Naive thymus-derived CD8-positive, alpha-beta T cell (primary cell): ENCODE results near the gene P2RX1. TPM values are rescaled to one million over a fixed set of nuclear protein-coding genes. Genes with fewer than 3 reads are reported as not detected.

Experiments
- ATAC-seq, 2 donors: fragments of 150-1000 bp; cut with Tn5 transposase in 1 of 2; sonication (Bioruptor Pico), chemical (Tn5 transposase) in 1 of 2; 1 replicate in 1 of 2; 2 replicates in 1 of 2; pipeline ENCODE4 v1.10.0; 2021; ENCODE audit warnings: mild to moderate bottlenecking in 2 of 2, moderate library complexity in 2 of 2
- POLR2A ChIA-PET: fragments of 350-600 bp; sonication (Branson Sonifier 250); formaldehyde crosslinking; loops from one replicate; lab custom pipeline; 2021; ENCODE audit warnings: antibody characterized with exemption; lab: Charles Lee
- DNase-seq, 10 donors: peaks; one replicate each; pipeline versions ENCODE4 v3.0.0 to v3.0.0-alpha.2; 2020 to 2022
- H3K27ac Mint-ChIP-seq, 10 donors: one replicate each; pipeline ENCODE4 v1.8.0; 2020 to 2022; ENCODE audit warnings: mild to moderate bottlenecking in 10 of 10, mixed read lengths in 10 of 10, moderate library complexity in 4 of 10, inconsistent platforms in 1 of 10
- H3K27me3 Mint-ChIP-seq, 5 donors: one replicate each; pipeline ENCODE4 v1.8.0; 2021 to 2022; ENCODE audit warnings: mixed read lengths in 5 of 5
- H3K36me3 Mint-ChIP-seq, 3 donors: one replicate each; pipeline ENCODE4 v1.8.0; 2020 to 2022; ENCODE audit warnings: mixed read lengths in 3 of 3, mild to moderate bottlenecking in 2 of 3, inconsistent platforms in 1 of 3
- H3K4me1 Mint-ChIP-seq, 4 donors: one replicate each; pipeline ENCODE4 v1.8.0; 2021 to 2022; ENCODE audit warnings: mixed read lengths in 4 of 4
- H3K4me3 Mint-ChIP-seq, 10 donors: one replicate each; pipeline ENCODE4 v1.8.0; 2020 to 2022; ENCODE audit warnings: mild to moderate bottlenecking in 10 of 10, mixed read lengths in 10 of 10, moderate library complexity in 6 of 10, inconsistent platforms in 1 of 10
- H3K9me3 Mint-ChIP-seq, 9 donors: one replicate each; pipeline ENCODE4 v1.8.0; 2020 to 2022; ENCODE audit warnings: mixed read lengths in 9 of 9, mild to moderate bottlenecking in 3 of 9, inconsistent platforms in 1 of 9, moderate library complexity in 1 of 9
- polyA plus RNA-seq, 3 donors: library from polyadenylated mRNA; unstranded; fragments of 300-500 nt; fragmentation: Illumina TruSeq; gene quantifications; one replicate each; pipeline ENCODE4 v1.2.3, GENCODE V29; 2021
- total RNA-seq, 8 experiments: library from RNA in 2 of 8; stranded (reverse) in 2 of 8; gene quantifications; one replicate each; pipeline ENCODE4 v1.2.3 and lab custom pipeline; 2021 to 2026

The P2RX1 gene
- total and polyA plus RNA-seq, 5 experiments from 2014 or later = 1.1 to 1.6 TPM; not detected in 3

DNA sequence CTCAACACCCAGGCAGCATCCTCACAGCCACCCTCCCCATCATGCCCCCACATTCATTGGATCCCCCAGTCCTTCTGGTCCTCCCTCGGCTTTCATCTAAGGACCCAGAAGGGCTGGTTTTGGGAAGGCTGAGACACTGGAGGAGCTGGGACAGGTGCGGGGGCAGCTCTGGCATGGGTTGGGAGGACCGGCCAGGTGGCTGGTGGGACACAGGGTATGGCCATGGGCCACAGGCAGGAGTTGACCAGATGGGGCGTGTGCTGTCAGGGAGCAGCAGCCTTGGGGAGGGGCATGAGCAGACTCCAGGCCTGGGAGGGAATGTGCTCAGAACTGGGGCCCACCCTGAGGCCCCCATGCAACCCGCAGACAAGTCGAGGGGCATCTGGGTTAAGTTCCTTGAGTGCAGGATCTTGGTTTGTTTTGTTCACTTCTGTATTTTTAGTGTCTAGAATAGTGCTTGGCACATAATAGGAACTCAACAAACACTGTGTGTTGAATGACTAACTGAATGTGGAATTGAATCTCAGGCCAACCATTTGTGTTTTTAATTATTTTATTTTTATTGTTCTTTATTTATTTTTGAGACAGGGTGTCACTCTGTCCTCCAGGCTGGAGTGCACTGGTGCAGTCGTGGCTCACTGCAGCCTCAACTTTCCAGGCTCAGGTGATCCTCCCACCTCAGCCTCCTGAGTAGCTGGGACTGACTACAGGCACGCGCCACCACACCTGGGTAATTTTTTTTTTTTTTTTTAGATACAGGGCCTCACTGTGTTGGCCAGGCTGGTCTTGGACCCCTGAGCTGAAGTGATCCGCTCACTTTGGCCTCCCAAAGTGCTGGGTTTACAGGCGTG is 5.6 kb downstream of the P2RX1 start:
- peak overlapping the region; percentile 49 to 79 (median 67) for H3K4me3 Mint-ChIP-seq
- H3K27ac Mint-ChIP-seq = peak overlapping the region; percentile 85 to 98 (median 94)
- DNase-seq (no peak), ATAC-seq (no peak)
- no peaks in the 10 kb centered on the region for H3K27me3 Mint-ChIP-seq
- POLR2A ChIA-PET = interaction anchor here (0.5 to 0.8 kb wide), 4 partner anchors 38 to 115 kb away, joined by 3 to 7 read pairs (median 4); no protein-coding TSS in a partner anchor
- no peaks in the 10 kb centered on the region for H3K36me3 Mint-ChIP-seq
- H3K4me1 Mint-ChIP-seq = peaks cover 25 to 53% (median 44%) of the 10 kb centered on the region in 4 donors
- no peaks in the 10 kb centered on the region for H3K9me3 Mint-ChIP-seq

DNA sequence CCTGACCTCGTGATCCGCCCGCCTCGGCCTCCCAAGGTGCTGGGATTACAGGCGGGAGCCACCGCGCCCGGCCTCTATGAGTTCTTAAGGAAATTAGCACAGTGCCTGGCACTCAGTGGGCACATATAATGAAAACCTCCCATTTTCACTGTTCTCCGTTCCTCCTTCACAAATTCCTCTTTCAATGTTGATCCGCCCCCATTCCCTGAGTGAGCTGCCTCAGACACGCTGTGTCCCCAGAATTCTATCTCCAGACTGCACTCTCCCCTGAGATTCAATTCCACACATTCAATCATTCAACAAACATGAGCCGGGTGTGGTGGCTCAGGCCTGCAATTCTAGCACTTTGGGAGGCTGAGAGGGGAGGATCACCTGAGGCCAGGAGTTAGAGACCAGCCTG is 7.0 kb downstream of the P2RX1 start:
- no peaks in the 10 kb centered on the region for H3K36me3 Mint-ChIP-seq
- no peaks in the 10 kb centered on the region for H3K9me3 Mint-ChIP-seq
- no peak overlapping the region for H3K4me3 Mint-ChIP-seq
- H3K27ac Mint-ChIP-seq = peak overlapping the region in 7 of 10 donors; percentile 63 to 97 (median 87)
- no peaks in the 10 kb centered on the region for H3K27me3 Mint-ChIP-seq
- no peak for DNase-seq
- no peak for ATAC-seq
- peaks cover 20 to 43% (median 33%) of the 10 kb centered on the region in 4 donors for H3K4me1 Mint-ChIP-seq
- POLR2A ChIA-PET = no interaction called here

DNA sequence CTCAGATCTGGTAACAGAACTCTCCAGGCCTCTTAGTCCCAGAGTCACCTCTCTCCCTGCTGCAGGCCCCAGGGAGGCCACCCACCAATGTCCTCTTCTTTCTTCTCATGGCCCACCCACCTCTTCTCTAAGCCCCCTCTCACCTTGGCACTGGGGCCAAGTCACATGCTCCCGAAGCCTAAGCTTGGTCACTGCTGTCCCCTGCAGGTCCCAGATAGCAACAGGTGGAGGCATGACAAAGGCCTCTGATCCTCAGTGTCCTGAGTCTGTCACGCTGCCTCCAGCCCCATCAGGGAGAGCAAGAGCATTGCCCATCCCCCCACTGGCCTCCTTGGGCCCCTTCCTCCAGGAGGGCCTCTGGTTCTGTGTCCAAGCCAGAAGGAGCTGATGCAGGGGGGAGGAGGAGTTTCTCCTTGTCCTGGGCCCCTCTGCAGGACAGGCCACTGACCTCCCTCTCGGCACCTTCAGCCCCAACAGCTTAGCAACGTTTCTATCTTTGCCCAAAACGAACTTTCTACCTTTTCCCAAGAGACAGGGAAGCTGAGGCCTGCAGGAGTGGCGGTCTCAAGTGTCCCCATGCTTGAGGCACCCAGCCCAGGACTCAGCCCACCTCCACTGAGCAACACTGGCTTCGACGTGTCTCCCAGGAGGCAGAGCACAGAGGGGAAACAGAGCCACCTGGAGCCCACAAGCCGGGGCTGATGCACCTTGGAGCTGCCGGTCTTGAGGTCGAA is 8.6 kb downstream of the P2RX1 start:
- POLR2A ChIA-PET = no interaction called here
- DNase-seq = peak in 1 of 10 donors; percentile 57
- H3K9me3 Mint-ChIP-seq = no peaks in the 10 kb centered on the region
- H3K36me3 Mint-ChIP-seq = no peaks in the 10 kb centered on the region
- H3K4me1 Mint-ChIP-seq = peaks cover 13 to 30% (median 23%) of the 10 kb centered on the region in 4 donors
- H3K27ac Mint-ChIP-seq = peak overlapping the region in 6 of 10 donors; percentile 25 to 85 (median 48)
- no peak overlapping the region for H3K4me3 Mint-ChIP-seq
- no peaks in the 10 kb centered on the region for H3K27me3 Mint-ChIP-seq
- ATAC-seq = no peak

DNA sequence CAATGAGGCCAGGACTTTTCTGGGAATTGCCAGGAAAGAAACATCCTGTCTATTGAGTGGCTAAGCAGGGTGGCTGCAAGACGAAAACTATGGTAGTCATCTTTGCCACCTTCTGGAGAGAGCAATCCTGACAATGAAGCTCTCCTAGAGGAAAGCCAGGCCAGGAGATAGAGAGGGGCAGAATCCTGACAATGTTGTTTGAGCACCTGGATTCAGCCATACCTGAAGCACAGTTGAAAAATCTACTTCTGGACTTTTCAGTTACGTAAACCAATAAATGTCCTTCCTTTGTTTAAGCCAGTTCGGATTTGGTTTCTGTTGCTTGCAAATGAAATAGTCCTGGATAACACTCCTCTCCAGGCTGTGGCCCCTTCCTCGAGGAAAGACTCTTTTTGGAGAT is 9.4 kb downstream of the P2RX1 start:
- no peaks in the 10 kb centered on the region for H3K9me3 Mint-ChIP-seq
- peaks cover 12 to 26% (median 20%) of the 10 kb centered on the region in 4 donors for H3K4me1 Mint-ChIP-seq
- no peak overlapping the region for H3K4me3 Mint-ChIP-seq
- POLR2A ChIA-PET = no interaction called here
- DNase-seq = no peak
- ATAC-seq = no peak
- peak overlapping the region in 2 of 10 donors; percentile 7 to 60 for H3K27ac Mint-ChIP-seq
- H3K27me3 Mint-ChIP-seq = no peaks in the 10 kb centered on the region
- H3K36me3 Mint-ChIP-seq = no peaks in the 10 kb centered on the region

DNA sequence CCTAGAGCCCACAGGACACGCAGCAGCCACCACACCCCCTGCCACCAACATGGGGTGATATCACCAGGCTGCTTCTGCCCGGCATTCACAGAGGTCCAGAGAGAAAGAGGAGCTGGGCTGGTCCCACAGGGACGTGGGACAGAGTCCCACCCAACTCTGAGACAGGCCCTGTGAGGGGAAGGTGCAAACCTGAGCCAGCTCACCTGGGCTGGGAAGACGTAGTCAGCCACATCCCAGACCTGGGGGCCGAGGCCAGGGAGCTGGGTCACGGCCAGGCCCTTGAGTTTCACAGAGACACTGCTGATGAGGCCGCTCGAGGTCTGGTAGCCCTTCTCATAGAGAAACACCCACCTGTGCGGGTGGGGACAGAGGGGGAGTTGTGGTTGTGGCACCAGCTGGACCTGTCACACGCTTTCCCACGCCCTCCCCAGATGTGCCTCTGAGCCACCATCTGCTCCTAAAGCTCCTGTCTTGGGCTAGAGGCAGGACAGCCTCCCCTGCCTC is 11.2 kb downstream of the P2RX1 start:
- H3K4me1 Mint-ChIP-seq = peaks cover 0 to 14% (median 3%) of the 10 kb centered on the region in 4 donors
- no peak overlapping the region for H3K4me3 Mint-ChIP-seq
- H3K27ac Mint-ChIP-seq = no peak overlapping the region
- no peaks in the 10 kb centered on the region for H3K36me3 Mint-ChIP-seq
- ATAC-seq (peak in 1 of 2 donors; percentile 37), DNase-seq (peak in 1 of 10 donors; percentile 53)
- no peaks in the 10 kb centered on the region for H3K27me3 Mint-ChIP-seq
- H3K9me3 Mint-ChIP-seq = no peaks in the 10 kb centered on the region
- POLR2A ChIA-PET = interaction anchor here (0.7 kb wide), 1 partner anchor 8 kb away, joined by 3 read pairs; no protein-coding TSS in a partner anchor

DNA sequence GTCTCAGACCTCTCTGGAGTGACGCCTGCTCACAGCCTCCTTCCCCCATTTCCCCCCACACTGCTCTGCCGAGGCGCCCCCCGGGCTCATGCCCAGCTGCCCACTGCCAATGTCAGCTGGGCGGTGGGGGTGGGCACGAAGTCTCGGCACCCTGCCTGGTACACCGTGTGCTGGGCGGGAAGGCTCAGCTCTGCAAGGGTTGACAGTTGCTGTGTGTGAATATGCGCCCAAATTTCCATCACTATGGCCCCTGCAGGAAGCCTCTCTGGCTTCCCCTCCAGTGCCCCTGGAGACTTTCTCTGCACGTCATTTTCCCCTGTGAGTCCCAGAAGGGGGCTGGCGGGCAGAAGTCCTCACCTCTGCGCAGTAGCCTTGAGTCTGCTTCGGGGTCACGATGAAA is 11.8 kb downstream of the P2RX1 start:
- ATAC-seq = peak in 1 of 2 donors; percentile 60
- POLR2A ChIA-PET = no interaction called here
- peak overlapping the region in 1 of 10 donors; percentile 29 for H3K27ac Mint-ChIP-seq
- H3K36me3 Mint-ChIP-seq = no peaks in the 10 kb centered on the region
- H3K4me3 Mint-ChIP-seq = peak overlapping the region in 1 of 10 donors; percentile 57
- peaks cover 0 to 11% (median 2%) of the 10 kb centered on the region in 4 donors for H3K4me1 Mint-ChIP-seq
- DNase-seq = no peak
- no peaks in the 10 kb centered on the region for H3K9me3 Mint-ChIP-seq
- H3K27me3 Mint-ChIP-seq = no peaks in the 10 kb centered on the region

DNA sequence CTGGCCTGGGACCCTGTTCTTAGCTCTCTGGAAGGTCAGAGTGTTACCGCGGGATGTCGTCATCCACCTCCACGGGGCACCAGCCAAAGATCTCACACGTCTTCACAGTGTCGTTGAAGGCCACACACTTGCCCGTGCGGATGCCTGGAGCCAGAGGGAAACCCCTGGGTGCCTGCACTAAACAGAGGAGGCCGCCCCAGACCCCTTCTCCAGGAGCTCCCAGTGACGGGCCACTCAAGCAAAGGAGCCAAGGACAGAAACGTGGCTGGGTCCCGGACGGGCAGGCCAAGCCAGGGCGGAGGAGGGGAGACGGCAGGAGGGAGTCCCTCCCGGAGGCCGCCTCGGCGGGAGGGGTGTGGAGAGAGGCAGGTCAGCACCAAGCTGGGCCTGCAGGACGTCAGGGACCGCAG is 12.4 kb downstream of the P2RX1 start:
- H3K9me3 Mint-ChIP-seq = no peaks in the 10 kb centered on the region
- POLR2A ChIA-PET = no interaction called here
- no peaks in the 10 kb centered on the region for H3K27me3 Mint-ChIP-seq
- no peak overlapping the region for H3K27ac Mint-ChIP-seq
- H3K4me1 Mint-ChIP-seq = peaks cover 0 to 7% (median 0%) of the 10 kb centered on the region in 4 donors
- H3K4me3 Mint-ChIP-seq = peak overlapping the region in 1 of 10 donors; percentile 15
- ATAC-seq = no peak
- no peaks in the 10 kb centered on the region for H3K36me3 Mint-ChIP-seq
- DNase-seq = no peak

DNA sequence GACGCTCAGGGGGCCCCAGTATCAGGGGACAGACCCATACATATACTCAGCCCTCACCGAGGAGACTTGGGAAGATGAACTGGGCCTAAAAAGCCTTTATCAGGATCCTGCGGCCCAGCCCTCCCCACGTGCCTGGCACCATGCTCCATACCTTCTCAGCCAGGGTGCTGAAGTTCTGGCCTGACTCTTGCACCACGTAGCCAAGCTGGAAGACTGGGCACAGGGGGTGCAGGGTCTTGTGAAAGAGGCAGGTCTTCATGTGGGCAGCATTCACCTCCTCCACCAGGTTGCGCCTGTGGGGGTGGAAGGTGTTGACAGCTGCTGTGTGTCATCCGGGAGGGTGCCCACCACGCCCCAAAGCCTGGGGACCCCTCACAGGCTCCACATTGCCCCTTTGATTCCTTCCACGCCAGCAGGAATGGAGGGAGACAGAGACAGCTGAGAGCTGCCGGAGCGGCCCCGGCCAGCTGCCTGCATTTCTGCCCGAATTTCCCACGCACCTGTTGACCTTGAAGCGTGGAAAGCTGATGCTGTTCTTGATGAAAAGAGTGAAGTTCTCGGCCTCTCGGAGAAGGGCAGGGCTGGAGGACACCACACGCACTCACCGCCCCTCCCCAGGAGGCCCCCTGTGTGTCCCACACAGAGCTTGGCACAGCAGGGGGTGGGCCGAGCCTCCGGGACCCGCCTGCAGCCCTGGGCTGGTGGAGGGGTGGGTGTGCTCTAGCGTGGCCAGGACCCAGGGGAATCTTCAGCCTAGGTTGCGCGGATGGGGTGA is 13.0 kb downstream of the P2RX1 start:
- Mint-ChIP-seq H3K9me3 (no peaks in the 10 kb centered on the region), H3K27me3 (no peaks in the 10 kb centered on the region), H3K4me1 (peaks cover 0 to 3% (median 0%) of the 10 kb centered on the region in 4 donors), H3K4me3 (no peak overlapping the region), H3K27ac (no peak overlapping the region), H3K36me3 (no peaks in the 10 kb centered on the region)
- no peak for DNase-seq
- POLR2A ChIA-PET = no interaction called here
- no peak for ATAC-seq

DNA sequence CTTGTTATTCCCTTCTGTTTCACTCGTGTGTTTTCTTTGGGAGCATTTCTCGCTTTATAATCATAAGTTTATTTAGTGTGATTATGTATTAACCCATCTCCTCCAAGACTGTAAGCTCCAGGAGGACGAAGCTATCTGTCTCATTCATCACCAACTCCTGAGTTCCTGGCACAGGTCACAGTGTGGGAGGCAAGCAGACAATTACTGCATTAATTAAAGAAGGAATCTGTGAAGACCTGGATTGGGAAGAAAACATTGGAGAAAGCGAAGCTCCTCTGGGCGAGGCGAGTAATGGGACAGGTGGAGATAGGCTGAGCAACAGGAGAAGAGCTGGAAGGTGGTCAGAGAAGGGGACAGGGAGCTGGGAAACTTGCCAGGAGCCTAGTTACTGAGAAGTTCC is 15.6 kb downstream of the P2RX1 start:
- POLR2A ChIA-PET = no interaction called here
- no peak overlapping the region for H3K4me3 Mint-ChIP-seq
- no peaks in the 10 kb centered on the region for H3K9me3 Mint-ChIP-seq
- peaks cover 0 to 3% (median 0%) of the 10 kb centered on the region in 4 donors for H3K4me1 Mint-ChIP-seq
- DNase-seq = no peak
- ATAC-seq = no peak
- H3K27me3 Mint-ChIP-seq = no peaks in the 10 kb centered on the region
- no peaks in the 10 kb centered on the region for H3K36me3 Mint-ChIP-seq
- H3K27ac Mint-ChIP-seq = peak overlapping the region in 1 of 10 donors; percentile 56

DNA sequence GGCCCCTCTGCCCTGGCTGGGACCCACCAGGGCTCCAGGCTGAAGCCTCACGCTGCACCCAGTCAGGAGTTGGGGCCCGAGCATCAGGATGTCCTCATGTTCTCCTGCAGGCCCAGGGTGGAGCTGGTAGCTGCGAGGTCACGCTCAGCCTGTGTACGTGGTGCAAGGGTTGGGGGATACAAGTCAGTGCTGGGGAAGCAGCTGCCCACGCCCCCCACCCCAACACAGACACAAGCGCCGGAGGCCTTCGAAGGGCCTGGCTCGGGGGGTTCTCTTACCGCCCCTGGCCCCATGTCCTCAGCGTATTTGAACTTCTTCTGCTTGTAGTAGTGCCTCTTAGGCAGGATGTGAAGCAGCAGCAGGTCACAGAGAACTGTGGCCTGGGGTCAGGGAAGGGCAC is 18.5 kb downstream of the P2RX1 start:
- ATAC-seq (no peak), DNase-seq (no peak)
- POLR2A ChIA-PET = interaction anchor here (0.6 to 0.8 kb wide), 2 partner anchors 8 to 503 kb away, joined by 3 to 4 read pairs; no protein-coding TSS in a partner anchor
- Mint-ChIP-seq H3K27ac (no peak overlapping the region), H3K27me3 (no peaks in the 10 kb centered on the region), H3K4me3 (no peak overlapping the region), H3K9me3 (no peaks in the 10 kb centered on the region), H3K4me1 (peaks cover 8 to 18% (median 9%) of the 10 kb centered on the region in 4 donors), H3K36me3 (no peaks in the 10 kb centered on the region)

DNA sequence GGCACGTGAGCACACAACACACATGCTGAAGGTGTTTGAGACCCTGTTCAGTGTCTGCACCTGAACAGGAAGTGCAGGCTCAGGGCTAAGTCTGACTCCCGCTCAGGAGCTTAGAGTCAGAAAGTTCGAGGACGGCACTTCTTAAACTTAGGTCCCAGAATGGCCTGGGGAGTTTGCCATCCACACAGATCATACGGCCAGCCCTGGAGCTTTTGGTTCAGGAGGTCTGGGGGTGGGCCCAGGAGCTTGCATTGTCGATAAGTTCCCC is 19.4 kb downstream of the P2RX1 start:
- no peaks in the 10 kb centered on the region for H3K9me3 Mint-ChIP-seq
- no peaks in the 10 kb centered on the region for H3K36me3 Mint-ChIP-seq
- peaks cover 9 to 20% (median 13%) of the 10 kb centered on the region in 4 donors for H3K4me1 Mint-ChIP-seq
- ATAC-seq (no peak), DNase-seq (no peak)
- no peak overlapping the region for H3K27ac Mint-ChIP-seq
- H3K4me3 Mint-ChIP-seq = no peak overlapping the region
- H3K27me3 Mint-ChIP-seq = no peaks in the 10 kb centered on the region
- POLR2A ChIA-PET = interaction anchor here (0.8 kb wide), 1 partner anchor 8 kb away, joined by 3 read pairs; no protein-coding TSS in a partner anchor
